Endothelial cell of umbilical vein (primary cell): ENCODE data around the gene ITGA1. TPM values are rescaled to one million over a fixed set of nuclear protein-coding genes. Genes with fewer than 3 reads are reported as not detected.

ENCODE experiments used
- BruUV-seq: library from RNA; stranded (reverse); fragments of 400-500 nt; replicated peaks from 2 replicates; lab custom pipeline; 2021; lab: Mats Ljungman, UMichigan
- CTCF ChIA-PET: fragments of 300-600, 350-600 bp; sonication (Branson Sonifier 250); formaldehyde crosslinking; loops from one replicate; lab custom pipeline; 2021; ENCODE audit warnings: antibody characterized with exemption, inconsistent platforms; lab: Charles Lee
- POLR2A ChIA-PET: fragments of 300-600, 350-600 bp; sonication (Branson Sonifier 250); formaldehyde crosslinking; loops from one replicate; lab custom pipeline; 2021; ENCODE audit warnings: antibody characterized with exemption, inconsistent platforms; lab: Charles Lee
- DNase-seq: peaks from one replicate; pipeline ENCODE4 v3.0.0-alpha.2; 2011; ENCODE audit warnings: low read depth, low spot score
- FAIRE-seq: peaks from 2 replicates; lab custom pipeline; 2011; peaks lifted over from hg19 to GRCh38; lab: Jason Lieb, UNC
- H2AFZ ChIP-seq: 2 replicates; pipeline ENCODE4 v1.6.0; 2012; ENCODE audit warnings: low read depth, low read length, control low read depth, inconsistent platforms
- H3K27ac ChIP-seq: 2 replicates; pipeline ENCODE4 v1.5.1; 2011; ENCODE audit warnings: low read depth, mild to moderate bottlenecking, control low read depth, low read length, moderate library complexity; ENCODE audit not compliant: insufficient read depth
- H3K27me3 ChIP-seq, 2 experiments: 2 replicates each; pipeline versions ENCODE4 v1.6.0 to v1.6.1; 2011; ENCODE audit warnings: low read length in 2 of 2, mixed read lengths in 1 of 2; ENCODE audit not compliant: control insufficient read depth in 2 of 2, insufficient read depth in 2 of 2
- H3K36me3 ChIP-seq, 2 experiments: 2 replicates in 1 of 2; 3 replicates in 1 of 2; pipeline ENCODE4 v1.5.1; 2011; ENCODE audit warnings: low read length in 2 of 2, mild to moderate bottlenecking in 1 of 2, moderate library complexity in 1 of 2; ENCODE audit not compliant: control insufficient read depth in 2 of 2, insufficient read depth in 2 of 2; ENCODE audit errors: extremely low read depth in 1 of 2
- H3K4me1 ChIP-seq: 3 replicates; pipeline ENCODE4 v1.5.1; 2011; ENCODE audit warnings: mild to moderate bottlenecking, low read length; ENCODE audit not compliant: control insufficient read depth, insufficient read depth; ENCODE audit errors: extremely low read depth
- H3K4me2 ChIP-seq: 2 replicates; pipeline ENCODE4 v1.6.1; 2011; ENCODE audit warnings: low read length, control low read depth, mixed read lengths; ENCODE audit not compliant: insufficient read depth
- H3K4me3 ChIP-seq, 3 experiments: fragments of 200-600 bp in 1 of 3; sonication (generic), shearing (Covaris generic) in 1 of 3; replicated peaks in 1 of 3; 2 replicates each; pipeline ENCODE4 v1.5.1; 2011 to 2016; ENCODE audit warnings: control low read depth in 3 of 3, low read length in 3 of 3, mild to moderate bottlenecking in 2 of 3, inconsistent platforms in 1 of 3, low read depth in 1 of 3, moderate library complexity in 1 of 3; ENCODE audit not compliant: insufficient read depth in 1 of 3
- H3K79me2 ChIP-seq: 2 replicates; pipeline ENCODE4 v1.6.0; 2012; ENCODE audit warnings: low read length, inconsistent platforms; ENCODE audit not compliant: control insufficient read depth, insufficient read depth
- H3K9ac ChIP-seq: replicated peaks from 2 replicates; pipeline ENCODE3; 2011; ENCODE audit warnings: low read length, control low read depth; ENCODE audit not compliant: insufficient read depth; ENCODE audit errors: extremely low read depth
- H3K9me1 ChIP-seq: replicated peaks from 3 replicates; pipeline ENCODE4 v1.6.0; 2011; ENCODE audit warnings: mild to moderate bottlenecking, low read length; ENCODE audit not compliant: control insufficient read depth, insufficient read depth; ENCODE audit errors: extremely low read depth
- H3K9me3 ChIP-seq: replicated peaks from 2 replicates; pipeline ENCODE4 v1.5.1; 2012; ENCODE audit warnings: low read length, inconsistent platforms; ENCODE audit not compliant: control insufficient read depth, insufficient read depth
- H4K20me1 ChIP-seq: replicated peaks from 2 replicates; pipeline ENCODE3; 2011; ENCODE audit warnings: mild to moderate bottlenecking, low read length; ENCODE audit not compliant: control insufficient read depth, insufficient read depth; ENCODE audit errors: extremely low read depth
- CTCF ChIP-seq, 2 donors: IDR thresholded peaks; 1 replicate in 1 of 2; 2 replicates in 1 of 2; pipeline ENCODE4 v1.5.1; 2011; ENCODE audit warnings: low read length in 2 of 2, mild to moderate bottlenecking in 2 of 2, moderate library complexity in 2 of 2, control low read depth in 1 of 2, inconsistent platforms in 1 of 2, low read depth in 1 of 2; ENCODE audit not compliant: insufficient read depth in 1 of 2; ENCODE audit errors: extremely low read depth in 1 of 2
- EZH2 ChIP-seq: IDR thresholded peaks from 2 replicates; pipeline ENCODE4 v1.6.1; 2012; ENCODE audit warnings: borderline replicate concordance, low read depth, mild to moderate bottlenecking, moderate library complexity, low read length, inconsistent platforms; ENCODE audit not compliant: severe bottlenecking
- FOS ChIP-seq: IDR thresholded peaks from 2 replicates; pipeline ENCODE4 v1.6.1; 2011; ENCODE audit warnings: mild to moderate bottlenecking, low read length, moderate library complexity, borderline replicate concordance; ENCODE audit not compliant: insufficient read depth
- GATA2 ChIP-seq: IDR thresholded peaks from 2 replicates; pipeline ENCODE4 v1.7.0; 2011; ENCODE audit warnings: low read depth, mild to moderate bottlenecking, moderate library complexity, mixed read lengths, low read length; ENCODE audit not compliant: insufficient read length, insufficient read depth
- JUN ChIP-seq: IDR thresholded peaks from 2 replicates; pipeline ENCODE4 v1.6.1; 2011; ENCODE audit warnings: borderline replicate concordance, low read depth; ENCODE audit not compliant: insufficient read length, insufficient read depth
- MYC ChIP-seq: IDR thresholded peaks from one replicate; pipeline ENCODE4 v1.6.1; 2011; ENCODE audit warnings: mild to moderate bottlenecking, low read depth, low read length
- POLR2A ChIP-seq: IDR thresholded peaks from 2 replicates; pipeline ENCODE4 v1.6.1; 2012; ENCODE audit warnings: low read depth, mild to moderate bottlenecking, control low read depth, low read length
- POLR2AphosphoS5 ChIP-seq: IDR thresholded peaks from 2 replicates; pipeline ENCODE4 v1.6.1; 2012; ENCODE audit warnings: low read depth, mild to moderate bottlenecking, control low read depth, low read length, moderate library complexity; ENCODE audit not compliant: insufficient read depth
- dilution Hi-C: fragments of 300-500 bp; cut with MboI; formaldehyde crosslinking; loops from one replicate; pipeline ENCODE4 v1.15.0; 2019; ENCODE audit warnings: low sequenced_read_pairs; ENCODE audit not compliant: extremely low pct_ligation_motif_present
- intact Hi-C: fragments of 100-400 bp; cut with micrococcal nuclease; formaldehyde crosslinking; loops from one replicate; pipeline ENCODE4 v1.10.0; 2022
- polyA plus RNA-seq, 4 experiments: library from polyadenylated mRNA; depleted of rRNA in 3 of 4; stranded (reverse) in 3 of 4; unstranded in 1 of 4; fragments of >200 nt; gene quantifications; 2 replicates each; pipeline versions ENCODE4 v1.2.1 to v1.2.3, GENCODE V29; 2011 to 2012; ENCODE audit warnings: missing spikeins in 1 of 4
- total RNA-seq: library from RNA; stranded (reverse); gene quantifications from 2 replicates; pipeline ENCODE4 v1.2.3, GENCODE V29; 2021
- TF ChIP-seq, protein P1 (sequence below): IDR thresholded peaks from 2 replicates; pipeline ENCODE4 v1.6.1; 2011; ENCODE audit not compliant: insufficient read depth, insufficient read length

The ITGA1 gene
- total and polyA plus RNA-seq, 2 donors (not counting 3 experiments of a cell fraction or from before 2014, with no cell fraction given): 0.65 to 1.9 TPM

DNA sequence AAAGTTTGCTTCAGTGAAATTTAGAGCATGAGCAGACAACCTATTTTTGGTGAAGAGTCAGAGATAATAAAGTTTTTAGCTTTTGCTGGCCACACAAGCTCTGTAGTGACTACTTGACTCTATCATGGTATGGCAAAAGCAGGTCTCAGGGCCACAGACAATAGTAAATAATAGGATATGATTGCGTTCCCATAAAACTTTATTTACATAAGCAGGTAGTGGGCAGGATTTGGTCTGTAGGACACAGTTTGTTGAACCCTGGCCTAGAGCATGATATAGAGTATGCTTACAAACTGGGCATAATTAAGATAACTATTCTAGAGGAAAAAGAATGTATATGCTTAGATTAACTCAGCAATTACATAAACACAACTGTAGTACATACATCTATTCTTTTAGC lies 30.1 kb downstream of the ITGA1 start:
- DNase-seq (no peak), FAIRE-seq (no peak)
- ChIA-PET POLR2A (no interaction called here), CTCF (interaction anchor here (1.5 kb wide), 1 partner anchor 98 kb away, joined by 3 read pairs; no protein-coding TSS in a partner anchor)
- no peaks in the 10 kb centered on the region for H3K9me3 ChIP-seq
- no peaks in the 10 kb centered on the region for H3K27me3 ChIP-seq
- TF ChIP-seq GATA2: no peak
- no peak for TF ChIP-seq POLR2AphosphoS5
- TF ChIP-seq, protein P1, sequence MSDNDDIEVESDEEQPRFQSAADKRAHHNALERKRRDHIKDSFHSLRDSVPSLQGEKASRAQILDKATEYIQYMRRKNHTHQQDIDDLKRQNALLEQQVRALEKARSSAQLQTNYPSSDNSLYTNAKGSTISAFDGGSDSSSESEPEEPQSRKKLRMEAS: no peak
- TF ChIP-seq FOS: no peak
- H3K9me1 ChIP-seq: no peaks in the 10 kb centered on the region
- BruUV-seq: no TSS peak
- H3K79me2 ChIP-seq: no peaks in the 10 kb centered on the region
- dilution Hi-C loops: no loop called here
- no peak overlapping the region for H2AFZ ChIP-seq
- no peak overlapping the region for H3K4me2 ChIP-seq
- H3K27ac ChIP-seq: no peak overlapping the region
- H4K20me1 ChIP-seq: no peaks in the 10 kb centered on the region
- intact Hi-C loops: no loop called here
- H3K4me1 ChIP-seq: peaks cover 12% of the 10 kb centered on the region
- no peak overlapping the region for H3K9ac ChIP-seq
- no peak overlapping the region for H3K4me3 ChIP-seq
- H3K36me3 ChIP-seq: no peaks in the 10 kb centered on the region

DNA sequence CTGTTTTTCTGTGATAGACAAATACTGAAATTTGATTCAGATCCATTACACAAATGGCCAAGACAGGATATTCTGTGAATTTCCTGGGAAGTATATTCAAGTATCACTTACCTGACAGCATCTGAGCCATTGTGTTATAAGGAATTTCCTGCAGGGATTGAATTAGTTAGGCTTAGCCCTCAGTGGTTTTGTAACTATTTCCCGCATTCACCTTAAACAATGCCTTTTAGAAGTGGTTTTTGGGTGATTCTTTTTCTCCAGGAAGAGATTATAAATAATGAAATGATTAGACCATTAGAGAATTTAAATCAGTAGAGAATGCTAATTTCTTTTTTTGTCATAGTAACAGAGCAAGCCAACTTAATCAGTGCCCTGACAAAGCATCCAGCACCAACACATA lies 30.6 kb downstream of the ITGA1 start:
- H3K36me3 ChIP-seq: no peaks in the 10 kb centered on the region
- POLR2A ChIA-PET: no interaction called here
- H3K79me2 ChIP-seq: no peaks in the 10 kb centered on the region
- no peak overlapping the region for H3K4me2 ChIP-seq
- H2AFZ ChIP-seq: no peak overlapping the region
- CTCF ChIA-PET: interaction anchor here (1.5 kb wide), 1 partner anchor 97 kb away, joined by 3 read pairs; no protein-coding TSS in a partner anchor
- no peak overlapping the region for H3K9ac ChIP-seq
- H3K27ac ChIP-seq: no peak overlapping the region
- dilution Hi-C loops (no loop called here), intact Hi-C loops (no loop called here)
- H4K20me1 ChIP-seq: no peaks in the 10 kb centered on the region
- H3K4me3 ChIP-seq: no peak overlapping the region
- FAIRE-seq (no peak), DNase-seq (no peak)
- H3K27me3 ChIP-seq: no peaks in the 10 kb centered on the region
- peaks cover 12% of the 10 kb centered on the region for H3K4me1 ChIP-seq
- no TSS peak for BruUV-seq
- H3K9me1 ChIP-seq: no peaks in the 10 kb centered on the region
- TF ChIP-seq JUN (no peak), EZH2 (no peak), GATA2 (no peak), MYC (no peak), FOS (no peak), POLR2AphosphoS5 (no peak), CTCF (IDR thresholded peaks at IDR 0.05; ENCODE audit: extremely low read depth in 1 of 2, insufficient read depth in 1 of 2, low read depth in 1 of 2, low read length in 2 of 2) (no peak), POLR2A (no peak)
- TF ChIP-seq, protein P1: no peak
- H3K9me3 ChIP-seq: no peaks in the 10 kb centered on the region
